H1 (cell line): ENCODE results near the gene ZNF318. TPM values are rescaled to one million over a fixed set of nuclear protein-coding genes. Genes with fewer than 3 reads are reported as not detected.
A peak's percentile ranks its signal among the peaks of the same experiment; 100 is the strongest.

ENCODE experiments used
- CTCF ChIA-PET: fragments of 300-600 bp; sonication (Branson Sonifier 250); formaldehyde crosslinking; loops from one replicate; lab custom pipeline; 2021; ENCODE audit not compliant: partially characterized antibody; lab: Charles Lee
- POLR2A ChIA-PET: fragments of 300-600 bp; sonication (Branson Sonifier 250); formaldehyde crosslinking; loops from one replicate; lab custom pipeline; 2021; ENCODE audit warnings: inconsistent platforms; ENCODE audit not compliant: partially characterized antibody; lab: Charles Lee
- DNase-seq, 2 experiments: peaks; one replicate each; pipeline versions ENCODE4 v3.0.0 to v3.0.0-alpha.2; 2010 to 2022; ENCODE audit warnings: low spot score in 2 of 2, low read depth in 1 of 2, mixed read lengths in 1 of 2
- FAIRE-seq: peaks from 2 replicates; lab custom pipeline; 2011; peaks lifted over from hg19 to GRCh38; lab: Jason Lieb, UNC
- H2AFZ ChIP-seq: 2 replicates; pipeline ENCODE4 v1.8.1; 2012; ENCODE audit warnings: low read length, inconsistent platforms
- H2AK5ac ChIP-seq: 2 replicates; pipeline ENCODE4 v1.6.1; 2013; ENCODE audit warnings: low read depth, low read length
- H2BK120ac ChIP-seq: replicated peaks from 2 replicates; pipeline ENCODE3; 2013; ENCODE audit warnings: low read depth, low read length, inconsistent platforms
- H2BK12ac ChIP-seq: 2 replicates; pipeline ENCODE4 v1.6.1; 2013; ENCODE audit warnings: low read depth, low read length
- H2BK15ac ChIP-seq: 2 replicates; pipeline ENCODE4 v1.6.1; 2013; ENCODE audit warnings: low read length
- H2BK20ac ChIP-seq: 2 replicates; pipeline ENCODE4 v1.6.1; 2013; ENCODE audit warnings: low read length
- H2BK5ac ChIP-seq: 2 replicates; pipeline ENCODE4 v1.6.1; 2013; ENCODE audit warnings: low read depth, low read length
- H3K14ac ChIP-seq: 2 replicates; pipeline ENCODE4 v1.6.1; 2013; ENCODE audit warnings: inconsistent platforms; ENCODE audit not compliant: insufficient read length
- H3K18ac ChIP-seq: 2 replicates; pipeline ENCODE4 v1.6.1; 2013; ENCODE audit warnings: low read length; ENCODE audit errors: extremely low read depth
- H3K23ac ChIP-seq: 2 replicates; pipeline ENCODE4 v1.6.1; 2013; ENCODE audit warnings: inconsistent platforms; ENCODE audit not compliant: insufficient read length
- H3K23me2 ChIP-seq: 2 replicates; pipeline ENCODE4 v1.6.1; 2013; ENCODE audit warnings: low read depth, low read length
- H3K27ac ChIP-seq: 2 replicates; pipeline ENCODE4 v1.6.1; 2011; ENCODE audit warnings: low read depth, low read length, inconsistent platforms
- H3K27me3 ChIP-seq, 4 experiments: replicated peaks in 1 of 4; 1 replicate in 1 of 4; 2 replicates in 3 of 4; pipeline versions ENCODE4 v1.6.1 to v1.8.1; 2011 to 2013; ENCODE audit warnings: low read length in 3 of 4, mild to moderate bottlenecking in 3 of 4, inconsistent platforms in 2 of 4, mixed read lengths in 2 of 4, moderate library complexity in 1 of 4; ENCODE audit not compliant: control insufficient read depth in 3 of 4, insufficient read depth in 3 of 4; ENCODE audit errors: extremely low read depth in 1 of 4
- H3K36me3 ChIP-seq, 4 experiments: 2 replicates each; pipeline versions ENCODE4 v1.6.1 to v1.8.1; 2011 to 2013; ENCODE audit warnings: mild to moderate bottlenecking in 4 of 4, low read length in 3 of 4, moderate library complexity in 2 of 4, control low read depth in 1 of 4, inconsistent platforms in 1 of 4; ENCODE audit not compliant: insufficient read depth in 4 of 4, control insufficient read depth in 2 of 4
- H3K4ac ChIP-seq: replicated peaks from 2 replicates; pipeline ENCODE3; 2013; ENCODE audit warnings: low read length, low read depth, mixed read lengths, inconsistent platforms; ENCODE audit not compliant: insufficient read length
- H3K4me1 ChIP-seq, 4 experiments: replicated peaks in 1 of 4; 1 replicate in 1 of 4; 2 replicates in 3 of 4; pipeline versions ENCODE4 v1.6.1 to v1.8.1; 2011 to 2013; ENCODE audit warnings: low read length in 3 of 4, inconsistent platforms in 2 of 4, mixed read lengths in 1 of 4; ENCODE audit not compliant: insufficient read depth in 4 of 4, control insufficient read depth in 3 of 4
- H3K4me2 ChIP-seq, 2 experiments: 2 replicates each; pipeline versions ENCODE4 v1.6.1 to v1.8.1; 2011 to 2013; ENCODE audit warnings: low read depth in 2 of 2, low read length in 2 of 2, control low read depth in 1 of 2, inconsistent platforms in 1 of 2, mild to moderate bottlenecking in 1 of 2; ENCODE audit not compliant: insufficient read depth in 1 of 2
- H3K4me3 ChIP-seq, 4 experiments: fragments of 200-600, 300-600 bp in 1 of 4; sonication (generic), shearing (Covaris generic), sonication (Bioruptor Twin) in 1 of 4; 2 replicates each; pipeline versions ENCODE4 v1.5.1 to v1.8.1; 2011 to 2016; ENCODE audit warnings: low read length in 4 of 4, low read depth in 3 of 4, control low read depth in 2 of 4, inconsistent platforms in 2 of 4, mild to moderate bottlenecking in 2 of 4, mixed read lengths in 1 of 4, moderate library complexity in 1 of 4; ENCODE audit not compliant: insufficient read depth in 2 of 4; ENCODE audit errors: extremely low read depth in 1 of 4
- H3K56ac ChIP-seq: replicated peaks from 2 replicates; pipeline ENCODE3; 2013; ENCODE audit warnings: low read depth, mild to moderate bottlenecking, mixed read lengths, low read length, inconsistent platforms; ENCODE audit not compliant: insufficient read length
- H3K79me1 ChIP-seq: 2 replicates; pipeline ENCODE4 v1.6.1; 2013; ENCODE audit warnings: low read depth, low read length, control low read depth
- H3K79me2 ChIP-seq, 2 experiments: 2 replicates each; pipeline versions ENCODE4 v1.6.1 to v1.8.1; 2012 to 2013; ENCODE audit warnings: low read length in 2 of 2, mild to moderate bottlenecking in 2 of 2, inconsistent platforms in 1 of 2; ENCODE audit not compliant: insufficient read depth in 2 of 2, control insufficient read depth in 1 of 2
- H3K9ac ChIP-seq, 4 experiments: replicated peaks in 1 of 4; 1 replicate in 1 of 4; 2 replicates in 3 of 4; pipeline versions ENCODE4 v1.6.1 to v1.8.1; 2011 to 2013; ENCODE audit warnings: low read depth in 3 of 4, low read length in 3 of 4, control low read depth in 2 of 4, mild to moderate bottlenecking in 2 of 4, moderate library complexity in 2 of 4, inconsistent platforms in 1 of 4; ENCODE audit errors: extremely low read depth in 1 of 4
- H3K9me3 ChIP-seq, 2 experiments: 2 replicates each; pipeline versions ENCODE4 v1.6.1 to v1.8.1; 2012 to 2013; ENCODE audit warnings: mild to moderate bottlenecking in 2 of 2, moderate library complexity in 2 of 2, control low read depth in 1 of 2, inconsistent platforms in 1 of 2, low read depth in 1 of 2, low read length in 1 of 2, mixed read lengths in 1 of 2; ENCODE audit not compliant: insufficient read depth in 2 of 2
- H4K20me1 ChIP-seq, 2 experiments: replicated peaks in 1 of 2; 2 replicates each; pipeline versions ENCODE3 to v1.8.1; 2011 to 2013; ENCODE audit warnings: inconsistent platforms in 2 of 2, low read length in 2 of 2, mild to moderate bottlenecking in 1 of 2; ENCODE audit not compliant: insufficient read depth in 2 of 2, control insufficient read depth in 1 of 2
- H4K5ac ChIP-seq: 2 replicates; pipeline ENCODE4 v1.6.1; 2013; ENCODE audit warnings: low read length, low read depth, mixed read lengths, inconsistent platforms; ENCODE audit not compliant: insufficient read length
- H4K8ac ChIP-seq: 2 replicates; pipeline ENCODE4 v1.8.0; 2013; ENCODE audit warnings: mild to moderate bottlenecking, moderate library complexity, low read length, inconsistent platforms; ENCODE audit not compliant: insufficient read depth; ENCODE audit errors: extremely low read depth
- H4K91ac ChIP-seq: replicated peaks from 2 replicates; pipeline ENCODE3; 2013; ENCODE audit warnings: low read length, mixed read lengths, inconsistent platforms; ENCODE audit not compliant: insufficient read length
- KDM5A ChIP-seq: fragments of 200-600 bp; IDR thresholded peaks from 2 replicates; pipeline ENCODE4 v1.7.1; 2012; ENCODE audit warnings: mild to moderate bottlenecking, low read length, inconsistent platforms, mixed read lengths
- POLR2A ChIP-seq, 2 experiments: IDR thresholded peaks; 1 replicate in 1 of 2; 2 replicates in 1 of 2; pipeline ENCODE4 v1.6.1; 2011; ENCODE audit warnings: low read depth in 2 of 2, low read length in 2 of 2, mild to moderate bottlenecking in 2 of 2; ENCODE audit errors: control extremely low read depth in 1 of 2
- POLR2AphosphoS5 ChIP-seq: IDR thresholded peaks from 2 replicates; pipeline ENCODE4 v1.6.1; 2011; ENCODE audit warnings: low read depth, low read length
- SRF ChIP-seq: IDR thresholded peaks from 2 replicates; pipeline ENCODE4 v1.6.1; 2011; ENCODE audit warnings: mild to moderate bottlenecking, low read depth, low read length, moderate library complexity
- WGBS, 2 experiments: shearing (Covaris generic) in 1 of 2; methylation state at CpG; one replicate each; pipeline versions ENCODE4 v1.1.6 to v1.1.7; 2013 to 2015; ENCODE audit warnings: low lambda C conversion rate in 2 of 2, mixed read lengths in 2 of 2, inconsistent platforms in 1 of 2, low coverage in 1 of 2, missing lambda C conversion rate in 1 of 2; ENCODE audit not compliant: insufficient replicate concordance in 2 of 2, insufficient coverage in 1 of 2, insufficient read length in 1 of 2; ENCODE audit errors: extremely low coverage in 1 of 2, missing lambda C conversion rate in 1 of 2; 5-methylcytosine and 5-hydroxymethylcytosine counted together
- polyA plus RNA-seq, 7 experiments: library from polyadenylated mRNA; depleted of rRNA in 3 of 7; stranded (reverse) in 5 of 7; unstranded in 2 of 7; fragments of >200 nt in 5 of 7; fragments of 200-250 nt in 2 of 7; gene quantifications; 1 replicate in 5 of 7; 2 replicates in 1 of 7; 4 replicates in 1 of 7; pipeline versions ENCODE4 v1.2.1 to v1.2.3, GENCODE V29; 2011 to 2013; ENCODE audit warnings: missing spikeins in 2 of 7, mixed read lengths in 2 of 7
- total RNA-seq: library from RNA; stranded (reverse); fragmentation: NEBNext Ultra II Directional; extraction: Animal tissue kit (Norgen Biotek cat#: 25700); gene quantifications from 2 replicates; pipeline ENCODE4 v1.2.1, GENCODE V29; 2021

The ZNF318 gene
- total and polyA plus RNA-seq, 2 of the 8 experiments (the other 6 are each of a cell fraction or from before 2014, with no cell fraction given): 10.2 to 22.1 TPM

DNA sequence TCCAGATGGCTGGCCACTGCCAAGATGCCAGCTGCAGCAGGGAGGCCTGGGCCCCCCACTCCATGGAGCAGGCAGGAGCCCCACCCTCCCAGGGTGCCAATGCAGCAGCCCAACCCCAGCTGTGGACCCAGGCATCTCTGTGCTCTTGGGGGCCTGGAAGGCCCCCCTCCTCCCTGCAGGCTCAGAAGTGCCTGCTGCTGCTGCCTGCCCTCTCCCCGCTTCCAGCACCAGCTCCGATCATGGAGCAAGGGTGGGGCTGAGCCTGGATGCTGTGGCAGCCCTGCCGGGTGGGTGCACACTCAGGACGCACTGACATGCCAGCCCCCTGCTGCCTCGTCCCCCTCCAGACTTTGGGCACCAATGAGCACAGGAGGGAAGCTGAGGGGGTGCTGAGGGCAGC is 43.1 kb upstream of the ZNF318 start:
- Histone ChIP-seq H3K27me3 (no peaks in the 10 kb centered on the region; a peak in 1 of 7 replicates), H4K5ac (no peak overlapping the region), H3K9ac (no peak overlapping the region), H3K4me2 (no peak overlapping the region), H2AK5ac (no peak overlapping the region), H3K4me1 (no peaks in the 10 kb centered on the region), H2AFZ (no peak overlapping the region), H2BK120ac (no peak overlapping the region), H3K79me1 (no peaks in the 10 kb centered on the region), H3K23me2 (no peaks in the 10 kb centered on the region), H4K8ac (peak overlapping the region; percentile 25; the same call in 1 of the 2 replicates), H3K27ac (no peak overlapping the region), H3K36me3 (no peaks in the 10 kb centered on the region), H2BK15ac (no peak overlapping the region), H2BK5ac (no peak overlapping the region), H4K20me1 (no peaks in the 10 kb centered on the region), H3K56ac (no peak overlapping the region), H3K23ac (no peak overlapping the region), H3K4me3 (no peak overlapping the region), H3K18ac (no peak overlapping the region), H3K14ac (no peak overlapping the region), H3K9me3 (no peaks in the 10 kb centered on the region), H4K91ac (no peak overlapping the region), H2BK12ac (no peak overlapping the region), H2BK20ac (no peak overlapping the region), H3K79me2 (no peaks in the 10 kb centered on the region), H3K4ac (no peak overlapping the region)
- ChIA-PET CTCF (interaction anchor here (1.1 to 1.7 kb wide), 5 partner anchors 10 to 752 kb away, joined by 3 to 6 read pairs (median 3); partner anchors contain the start of gene ABCC10), POLR2A (no interaction called here)
- TF ChIP-seq POLR2A (IDR thresholded peaks at IDR 0.05; ENCODE audit: control extremely low read depth in 1 of 2, low read depth in 2 of 2, low read length in 2 of 2) (no peak), POLR2AphosphoS5 (no peak), KDM5A (no peak), SRF (no peak)
- DNase-seq (no peak), FAIRE-seq (no peak)
- 74% methylated on average over 4 of the region's 5 CpGs; no CpG with 5 or more reads in 1 of the 2 experiments for WGBS, 2 experiments
